Astrocyte of the spinal cord (primary cell): ENCODE results near the gene ANGPT4.

Source experiments
- DNase-seq: peaks from one replicate; pipeline ENCODE4 v3.0.0; 2011; ENCODE audit warnings: low read depth, low spot score
- H3K4me3 ChIP-seq: 2 replicates; pipeline ENCODE4 v1.5.1; 2011; ENCODE audit warnings: low read depth, mild to moderate bottlenecking, low read length, moderate library complexity
- CTCF ChIP-seq: IDR thresholded peaks from 2 replicates; pipeline ENCODE4 v1.5.1; 2012; ENCODE audit warnings: low read depth, mild to moderate bottlenecking, low read length, inconsistent platforms
- in situ Hi-C: cut with HindIII; loops from 2 replicates; pipeline ENCODE4 v1.10.0; 2017; ENCODE audit warnings: low sequenced_read_pairs

ANGPT4 gene

GRCh38 chr20:840858-841567, 75.1 kb downstream of the ANGPT4 start:
- in situ Hi-C loops = no loop called here
- TF ChIP-seq CTCF = no peak
- no peak for DNase-seq
- peak overlapping the region; percentile 48 for H3K4me3 ChIP-seq

GRCh38 chr20:840503-840857, 75.7 kb downstream of the ANGPT4 start:
- in situ Hi-C loops = no loop called here
- H3K4me3 ChIP-seq = no peak overlapping the region
- TF ChIP-seq CTCF = no peak
- DNase-seq = no peak

- in situ Hi-C loops = no loop called here
- no peak overlapping the region for H3K4me3 ChIP-seq
- DNase-seq = no peak
- TF ChIP-seq CTCF = no peak
Measured at GRCh38 chr20:839626-840025, 76.5 kb downstream of the ANGPT4 start.

GRCh38 chr20:839015-839414, 77.1 kb downstream of the ANGPT4 start:
- no peak for DNase-seq
- in situ Hi-C loops = no loop called here
- no peak for TF ChIP-seq CTCF
- no peak overlapping the region for H3K4me3 ChIP-seq

GRCh38 chr20:836190-836589, 79.9 kb downstream of the ANGPT4 start:
- no peak for TF ChIP-seq CTCF
- H3K4me3 ChIP-seq = no peak overlapping the region
- no peak for DNase-seq
- in situ Hi-C loops = no loop called here

- TF ChIP-seq CTCF = no peak
- in situ Hi-C loops = no loop called here
- DNase-seq = no peak
- H3K4me3 ChIP-seq = no peak overlapping the region
Measured at GRCh38 chr20:835608-836045, 80.5 kb downstream of the ANGPT4 start.
